Measurements from ENCODE around the gene TERT.
"Not testable (repeated sequence)": the region's sequence is repeated elsewhere in the genome, so short reads cannot be mapped to it uniquely, and the experiment has no call there.

Gene TERT

GRCh38 chr5:1232780-1233179, 62.1 kb downstream of the TERT start:
- no peak for DNase-seq

DNA sequence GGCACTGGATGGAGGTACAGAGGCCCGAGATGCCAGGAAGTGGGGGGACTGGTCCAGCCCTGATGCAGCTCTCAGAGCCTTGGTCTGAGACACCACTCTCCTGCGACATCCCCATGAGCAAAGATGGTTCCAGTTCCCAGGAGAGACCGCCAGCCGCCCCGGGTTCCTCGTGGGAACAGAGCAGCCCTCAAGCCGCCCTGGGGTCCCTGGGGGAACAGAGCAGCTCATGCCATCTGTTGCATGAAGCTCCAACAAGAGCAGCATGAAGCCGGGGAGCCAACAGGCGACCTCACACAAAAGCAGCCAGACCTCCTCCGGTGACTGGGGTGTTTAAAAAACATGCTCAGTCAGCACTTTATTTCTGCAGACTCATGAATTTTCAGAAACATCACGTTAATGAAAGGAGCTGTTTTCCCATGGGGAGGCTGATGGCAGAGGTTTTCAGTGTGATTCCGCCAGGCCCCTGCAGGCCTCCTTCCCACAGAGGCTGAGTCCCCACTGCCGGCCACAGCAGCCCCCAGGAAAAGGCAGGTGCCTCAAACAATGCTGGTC, 63.4 kb downstream of the TERT start:
- no peak for DNase-seq

GRCh38 chr5:1230551-1230950, 64.3 kb downstream of the TERT start:
- no peak for DNase-seq

GRCh38 chr5:1229822-1230221, 65.0 kb downstream of the TERT start:
- no peak for DNase-seq

- DNase-seq = not testable (repeated sequence)
Measured at GRCh38 chr5:1229023-1229422, 65.8 kb downstream of the TERT start.

GRCh38 chr5:1228120-1228519, 66.7 kb downstream of the TERT start:
- DNase-seq = no peak

DNA sequence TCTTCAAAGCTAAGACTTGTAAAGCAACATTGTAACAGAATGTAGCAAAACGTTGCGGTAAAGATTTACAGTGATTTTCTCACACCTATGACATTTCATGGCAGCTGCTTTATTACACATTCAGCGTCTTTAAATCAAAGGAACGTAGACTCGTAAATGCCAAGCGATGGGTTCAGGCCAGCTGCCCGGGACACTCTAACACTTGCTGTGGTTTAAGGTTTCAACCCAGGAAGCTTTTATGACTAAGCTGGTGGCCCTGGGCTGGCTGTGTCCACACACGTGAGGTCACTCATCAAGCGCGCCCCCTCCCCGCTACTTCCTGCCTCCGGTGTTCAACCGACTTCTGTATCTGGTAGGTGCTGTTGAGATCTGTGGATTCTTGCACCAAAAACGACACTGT, 67.2 kb downstream of the TERT start:
- no peak for DNase-seq

DNA sequence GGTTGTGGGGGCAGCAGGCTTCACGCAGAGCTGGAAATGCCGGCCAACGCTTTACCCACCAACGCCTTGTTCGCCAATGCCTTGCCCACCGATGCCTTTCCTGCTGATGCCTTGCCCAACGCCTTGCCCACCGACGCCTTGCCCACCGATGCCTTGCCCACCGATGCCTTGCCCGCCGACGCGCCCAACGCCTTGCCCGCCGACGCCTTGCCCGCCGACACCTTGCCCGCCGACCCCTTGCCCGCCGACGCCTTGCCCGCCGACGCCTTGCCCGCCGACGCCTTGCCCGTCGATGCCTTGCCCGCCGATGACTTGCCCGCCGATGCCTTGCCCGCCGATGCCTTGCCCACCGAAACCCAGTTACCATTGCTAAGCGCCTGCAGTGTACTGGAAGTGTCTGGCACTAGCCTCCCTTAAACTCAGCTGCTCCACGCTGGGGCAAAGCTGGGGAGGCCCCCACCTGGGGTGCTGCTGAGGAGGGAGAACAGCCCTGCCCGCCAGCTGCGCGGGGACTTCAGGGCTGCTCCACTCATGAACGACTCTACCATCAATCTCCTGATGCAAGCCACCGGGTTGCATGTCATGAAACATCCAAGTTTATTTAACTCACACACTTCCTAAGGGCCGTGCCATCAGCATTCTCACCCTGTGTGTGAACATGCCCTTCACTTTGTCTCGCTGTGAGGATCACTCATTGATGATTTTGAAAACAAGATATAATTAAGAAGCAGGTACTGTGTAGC, 67.9 kb downstream of the TERT start:
- no peak for DNase-seq

- no peak for DNase-seq
Measured at GRCh38 chr5:1226231-1226630, 68.6 kb downstream of the TERT start.

DNA sequence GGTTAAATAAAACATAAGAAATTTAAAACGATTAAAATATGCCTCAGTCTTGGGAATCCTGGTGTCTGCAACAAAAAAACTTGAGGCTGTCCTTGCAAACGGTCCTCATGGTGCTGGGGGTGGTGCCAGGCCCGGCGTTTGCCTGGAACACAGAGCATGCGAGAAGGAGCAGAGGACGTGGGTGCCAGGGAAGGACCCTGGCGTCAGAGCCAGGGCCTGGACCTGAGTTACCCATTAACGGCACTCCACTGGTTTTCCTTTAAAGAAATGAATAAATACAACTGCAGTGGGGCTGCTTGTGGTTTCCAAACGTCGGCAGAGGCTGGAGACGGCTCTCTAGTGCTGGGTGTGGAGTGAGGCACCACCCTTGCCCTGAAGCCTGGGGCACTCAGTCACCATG, 69.8 kb downstream of the TERT start, which contains the start of gene SLC6A18:
Gene SLC6A18, plus strand, starts transcription at position 301 of the 400 bp plus-strand sequence. Its CDS starts 97 bp downstream, at position 398.
- no peak for DNase-seq

- DNase-seq = no peak
Measured at GRCh38 chr5:1224631-1225030, 70.2 kb downstream of the TERT start.

- DNase-seq = no peak
Measured at GRCh38 chr5:1223278-1223670, 71.6 kb downstream of the TERT start.

- no peak for DNase-seq
Measured at GRCh38 chr5:1222621-1223277, 72.1 kb downstream of the TERT start.

GRCh38 chr5:1222147-1222546, 72.7 kb downstream of the TERT start:
- DNase-seq = no peak

DNA sequence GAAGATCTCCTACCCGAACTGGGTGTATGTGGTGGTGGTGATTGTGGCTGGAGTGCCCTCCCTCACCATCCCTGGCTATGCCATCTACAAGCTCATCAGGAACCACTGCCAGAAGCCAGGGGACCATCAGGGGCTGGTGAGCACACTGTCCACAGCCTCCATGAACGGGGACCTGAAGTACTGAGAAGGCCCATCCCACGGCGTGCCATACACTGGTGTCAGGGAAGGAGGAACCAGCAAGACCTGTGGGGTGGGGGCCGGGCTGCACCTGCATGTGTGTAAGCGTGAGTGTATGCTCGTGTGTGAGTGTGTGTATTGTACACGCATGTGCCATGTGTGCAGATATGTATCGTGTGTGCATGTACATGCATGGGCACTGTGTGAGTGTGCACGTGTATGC, 73.1 kb downstream of the TERT start:
- DNase-seq = no peak

- no peak for DNase-seq
Measured at GRCh38 chr5:1220831-1221230, 74.0 kb downstream of the TERT start.

- no peak for DNase-seq
Measured at GRCh38 chr5:1220351-1220750, 74.5 kb downstream of the TERT start.

DNA sequence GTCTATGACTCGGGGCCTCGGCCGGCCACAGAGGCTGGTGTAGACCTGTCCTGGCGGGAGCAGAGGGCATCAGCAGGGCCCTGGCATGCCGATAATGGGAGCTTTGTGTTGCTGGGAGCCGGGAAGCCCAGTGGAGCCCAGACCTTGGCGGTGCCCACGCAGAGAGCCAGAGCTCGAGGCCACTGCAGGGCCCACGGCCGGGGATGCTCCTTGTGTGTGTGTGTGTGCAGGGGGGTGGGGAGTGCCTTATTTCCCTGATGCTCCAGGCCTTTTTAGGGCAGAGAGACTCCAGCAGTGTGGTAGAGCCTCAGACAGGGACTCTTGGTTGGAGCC, 75.1 kb downstream of the TERT start:
- DNase-seq = no peak

DNA sequence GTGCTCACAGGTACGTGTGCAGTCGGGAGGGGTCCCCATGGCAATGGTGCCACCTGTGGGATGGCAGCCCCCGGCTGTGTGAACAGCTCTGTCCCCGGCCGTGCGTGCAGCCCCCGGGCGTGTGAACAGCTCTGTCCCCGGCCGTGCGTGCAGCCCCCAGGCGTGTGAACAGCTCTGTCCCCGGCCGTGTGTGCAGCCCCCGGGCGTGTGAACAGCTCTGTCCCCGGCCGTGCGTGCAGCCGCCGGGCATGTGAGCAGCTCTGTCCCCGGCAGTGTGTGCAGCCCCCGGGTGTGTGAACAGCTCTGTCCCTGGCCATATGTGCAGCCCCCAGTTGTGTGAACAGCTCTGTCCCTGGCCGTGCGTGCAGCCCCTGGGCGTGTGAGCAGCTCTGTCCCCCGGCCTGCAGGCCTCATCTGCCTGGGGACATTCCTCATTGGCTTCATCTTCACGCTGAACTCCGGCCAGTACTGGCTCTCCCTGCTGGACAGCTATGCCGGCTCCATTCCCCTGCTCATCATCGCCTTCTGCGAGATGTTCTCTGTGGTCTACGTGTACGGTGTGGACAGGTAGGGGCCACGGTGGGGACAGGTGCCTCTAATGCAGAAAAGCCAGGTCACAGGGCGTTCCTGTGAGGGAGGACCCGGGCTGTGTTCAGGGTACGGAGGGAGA, 75.6 kb downstream of the TERT start:
- DNase-seq = no peak

- DNase-seq = no peak
Measured at GRCh38 chr5:1218351-1219080, 76.4 kb downstream of the TERT start.

- DNase-seq = no peak
Measured at GRCh38 chr5:1217596-1218206, 77.2 kb downstream of the TERT start.

GRCh38 chr5:1216918-1217295, 78.0 kb downstream of the TERT start:
- no peak for DNase-seq

Measured in effector CD8-positive, alpha-beta T cell (primary cell).